Activated CD4-positive, alpha-beta T cell treated with anti-CD3 and anti-CD28 coated beads for 24 hours (primary cell): ENCODE results near the gene THSD4.

Experiments
- DNase-seq, 2 donors: peaks; one replicate each; pipeline ENCODE4 v3.0.0-alpha.2; 2020; ENCODE audit warnings: low read depth in 2 of 2

The THSD4 gene

DNA sequence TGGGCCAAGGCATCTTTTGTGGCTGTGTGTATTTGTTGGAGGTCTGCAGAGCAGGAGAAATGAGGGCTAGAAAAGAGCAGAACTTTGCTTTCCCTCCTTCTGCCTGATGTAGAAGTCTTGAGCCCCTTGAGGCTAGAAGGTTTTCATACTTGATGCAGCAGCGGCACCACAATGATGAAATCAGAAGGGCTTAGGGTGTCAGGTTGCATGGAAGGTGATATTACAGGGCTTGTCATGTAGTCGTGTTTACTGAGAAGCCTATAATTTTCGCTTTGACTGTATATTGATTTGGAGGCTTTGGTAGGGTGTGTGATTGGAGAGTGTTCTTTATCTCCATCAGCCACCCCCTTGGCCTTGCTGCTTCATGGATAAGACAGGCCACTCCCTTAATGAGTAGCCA lies 339.8 kb downstream of the THSD4 start:
- no peak for DNase-seq

DNA sequence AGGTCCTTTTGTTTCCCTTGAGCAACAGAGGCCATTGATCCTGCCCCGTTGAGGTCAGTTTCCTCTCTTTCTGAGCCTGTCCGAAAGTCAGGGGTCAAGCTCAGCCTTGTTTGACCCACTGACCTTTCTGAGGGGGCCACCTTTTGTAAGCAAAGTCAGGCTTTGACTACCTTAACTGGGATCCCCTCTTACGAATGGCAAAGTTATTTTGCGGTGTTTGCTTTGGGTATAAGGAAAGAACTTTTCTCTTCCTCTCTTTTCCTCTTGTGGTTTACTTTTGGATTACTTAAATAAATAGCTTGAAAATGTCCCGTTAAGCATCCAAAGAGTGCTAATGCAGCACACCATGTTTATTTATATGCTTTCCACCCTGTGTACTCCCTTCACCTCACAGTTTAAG lies 340.6 kb downstream of the THSD4 start:
- no peak for DNase-seq

DNA sequence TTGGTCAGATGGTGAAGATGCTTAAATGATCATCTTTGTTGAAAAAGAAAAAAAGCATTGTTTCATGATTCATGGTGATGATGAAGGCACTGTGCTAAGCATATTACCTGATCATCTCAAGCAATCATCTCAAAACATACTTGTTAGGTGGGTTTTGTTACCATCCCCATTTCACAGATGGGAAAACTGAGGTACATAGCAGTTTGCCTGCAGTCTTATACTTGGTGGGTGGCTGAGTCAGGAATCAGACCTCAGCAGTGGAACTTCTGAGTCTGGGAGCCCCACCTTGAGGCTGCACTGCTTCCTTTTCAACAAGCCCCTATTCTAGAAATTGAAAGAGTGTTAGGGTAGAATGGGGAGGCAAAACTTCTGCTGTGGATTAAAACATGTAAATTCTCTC lies 341.1 kb downstream of the THSD4 start:
- no peak for DNase-seq

DNA sequence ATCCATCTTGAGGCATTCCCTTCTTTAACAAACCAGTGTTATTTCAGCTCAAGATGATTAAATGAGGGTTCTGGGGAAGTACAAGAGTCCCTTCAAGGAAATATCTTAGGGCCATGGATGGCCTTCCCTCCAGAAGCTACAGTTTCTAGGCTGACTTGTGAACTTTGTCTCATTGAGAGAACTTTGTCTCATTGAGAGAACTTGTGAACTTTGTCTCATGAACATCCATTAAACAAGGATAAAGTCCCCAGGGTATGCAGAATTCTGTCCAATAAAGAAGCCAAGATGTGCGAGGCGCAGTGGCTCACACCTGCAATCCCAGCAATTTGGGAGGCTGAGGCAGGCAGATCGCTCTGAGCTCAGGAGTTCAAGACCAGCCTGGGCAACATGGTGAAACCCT lies 341.5 kb downstream of the THSD4 start:
- DNase-seq = no peak

DNA sequence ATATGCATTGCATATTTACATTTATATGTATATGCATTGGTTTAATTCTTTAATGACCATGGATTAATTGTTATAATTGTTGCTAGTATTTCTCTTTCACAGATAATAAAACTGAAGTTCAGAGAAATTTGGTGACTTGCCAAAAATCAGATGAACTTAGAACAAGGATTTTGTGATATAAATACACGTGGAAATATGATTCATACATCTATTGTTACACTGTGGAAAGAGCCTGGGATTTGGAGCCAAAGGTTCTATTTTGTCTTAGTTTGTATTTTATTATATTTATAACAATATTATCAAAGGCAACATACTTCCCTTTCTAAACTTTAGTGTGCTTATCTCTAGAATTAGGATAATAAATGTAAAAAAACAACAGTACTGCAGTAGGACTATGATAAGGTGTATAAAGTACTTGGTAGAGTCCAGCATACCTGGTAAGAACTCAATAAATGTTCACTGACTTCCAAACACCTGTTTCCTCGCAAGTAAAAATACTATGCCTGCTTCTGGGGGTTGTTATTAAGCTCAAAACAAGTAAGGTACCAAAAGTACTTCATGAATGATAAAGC lies 342.9 kb downstream of the THSD4 start:
- DNase-seq = no peak

DNA sequence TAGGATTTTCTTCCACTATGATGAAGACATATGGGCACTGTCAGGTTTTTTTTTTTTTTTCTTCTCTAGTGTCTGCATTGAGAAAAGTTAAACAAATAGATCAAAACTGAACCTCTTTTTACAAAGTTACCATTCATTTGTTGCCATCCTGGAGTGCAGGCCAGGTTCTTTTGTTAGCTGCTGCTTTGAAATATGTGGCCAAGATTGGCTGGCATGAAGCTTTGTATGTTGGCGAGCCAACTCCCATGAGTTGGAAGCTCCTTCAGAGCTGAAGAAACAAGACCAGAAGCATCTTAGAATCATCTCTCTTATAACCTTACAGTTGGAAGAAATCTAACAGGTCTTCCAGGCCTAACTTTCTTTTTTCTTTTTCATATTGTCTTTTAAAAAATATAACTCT lies 346.5 kb downstream of the THSD4 start:
- DNase-seq = no peak

DNA sequence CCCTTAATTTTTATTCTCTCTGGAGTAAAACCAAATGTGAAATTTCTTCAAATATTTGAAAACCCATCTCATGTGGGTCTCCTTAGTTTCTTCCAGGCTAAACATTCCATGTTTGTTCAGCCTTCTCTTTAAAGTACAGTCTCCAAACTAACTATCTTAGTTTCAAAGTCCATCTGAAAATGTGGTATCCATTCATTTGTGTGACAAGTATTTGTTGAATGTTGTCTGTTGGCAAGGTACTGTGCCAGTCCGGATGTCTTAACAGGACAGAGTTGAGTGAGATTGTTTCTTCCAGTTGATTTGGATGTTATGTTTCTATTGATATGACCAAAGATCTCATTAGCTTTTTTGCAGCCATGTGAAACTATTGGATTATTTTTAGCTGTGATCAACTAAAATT lies 347.4 kb downstream of the THSD4 start:
- DNase-seq = no peak

DNA sequence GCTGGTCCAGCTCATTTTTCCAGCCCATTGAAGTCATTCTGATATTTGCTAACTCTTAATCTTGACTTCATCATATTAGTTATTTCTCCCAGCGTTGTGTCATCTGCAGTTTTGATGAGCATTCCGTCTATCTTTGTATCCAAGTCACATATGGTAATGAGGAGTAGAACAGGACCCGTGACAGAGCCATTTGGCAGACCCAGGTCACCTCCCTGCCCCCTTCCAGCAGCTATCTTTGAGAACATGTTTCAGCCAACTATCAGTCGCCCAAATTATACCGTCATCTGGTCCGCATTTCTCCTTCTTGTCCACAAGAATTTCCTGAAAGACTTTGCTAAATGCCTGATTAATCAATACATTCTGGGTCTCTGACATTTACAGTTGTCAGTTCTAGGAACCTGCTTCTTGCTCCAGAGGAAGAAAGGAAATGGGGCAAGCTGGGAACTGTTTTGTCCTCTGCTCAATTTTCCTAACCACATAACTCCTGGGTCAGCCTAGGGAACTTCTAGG lies 347.9 kb downstream of the THSD4 start:
- DNase-seq = no peak

DNA sequence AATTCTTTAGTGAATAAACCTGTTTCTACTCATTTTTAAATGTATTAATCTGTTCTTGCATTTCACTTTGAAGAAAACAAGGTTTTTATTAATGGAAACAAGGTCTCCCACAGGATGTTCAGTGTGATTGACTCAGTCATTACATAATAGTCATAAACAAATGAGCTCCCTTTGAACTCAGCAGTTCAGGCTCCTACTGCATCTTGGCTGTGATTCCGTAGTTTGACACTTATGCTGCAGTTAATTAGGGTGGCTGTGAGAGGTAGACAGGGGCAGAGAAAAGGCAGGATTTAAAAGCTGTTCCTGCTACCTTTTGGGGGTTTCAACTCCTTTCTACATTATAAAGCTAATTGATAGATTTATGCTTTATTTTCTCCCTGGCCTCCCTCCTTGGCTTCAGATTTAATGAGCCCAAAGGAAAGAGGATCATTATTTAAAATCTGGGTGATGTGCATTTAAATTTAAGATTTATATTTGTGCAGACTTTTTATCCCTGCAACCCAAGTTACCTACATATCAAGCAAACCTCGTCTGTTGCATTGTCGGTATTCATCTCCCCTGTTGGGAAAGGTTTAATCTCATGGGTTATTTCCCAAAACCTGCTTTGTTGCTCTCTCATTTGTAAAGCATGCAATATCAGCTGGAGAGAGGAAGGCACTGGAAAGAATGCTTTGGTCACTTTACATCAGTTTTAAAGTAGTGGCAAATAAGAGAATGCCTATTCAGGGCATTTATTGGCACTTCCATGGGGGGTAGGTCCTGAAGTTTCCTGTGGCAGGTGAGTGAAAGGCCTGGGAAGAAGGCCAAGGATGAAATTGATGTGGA lies 350.1 kb downstream of the THSD4 start:
- no peak for DNase-seq

DNA sequence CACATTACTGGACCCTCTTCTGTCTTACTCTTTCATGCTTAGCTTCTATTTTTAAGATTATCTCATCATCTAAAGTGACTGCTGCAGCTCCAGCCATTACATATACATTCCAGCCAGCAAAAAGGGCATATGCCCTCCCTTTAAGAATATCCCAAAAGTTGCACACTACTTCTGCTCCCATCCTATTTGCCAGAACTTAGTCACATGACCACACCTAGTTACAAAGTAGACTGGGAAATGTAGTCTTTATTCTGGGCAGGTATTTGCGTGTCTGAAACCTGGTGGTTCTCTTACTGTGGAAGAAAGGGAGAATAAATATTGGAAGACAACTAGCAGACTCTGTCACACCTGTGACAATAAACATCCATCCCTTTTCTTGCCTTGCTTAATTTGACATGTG lies 353.4 kb downstream of the THSD4 start:
- DNase-seq = no peak

DNA sequence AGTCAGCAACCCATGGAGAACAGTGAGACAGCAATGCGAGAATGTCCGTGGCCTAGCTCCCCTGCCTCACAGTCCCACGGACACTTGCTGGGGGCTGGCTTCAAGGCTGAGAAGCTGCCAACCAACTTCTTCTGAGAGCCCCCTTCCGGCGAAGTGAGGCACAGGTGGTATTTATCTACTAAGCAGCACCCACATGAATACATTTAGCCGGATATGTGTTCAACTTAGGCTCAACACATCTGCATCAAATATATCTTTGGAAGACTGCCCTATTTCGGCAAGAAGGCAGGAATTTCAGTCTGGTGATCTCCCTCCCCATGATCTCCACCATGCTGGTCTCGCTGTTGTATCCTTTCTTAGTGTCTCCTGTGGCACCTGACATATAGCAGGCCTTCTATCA lies 354.1 kb downstream of the THSD4 start:
- DNase-seq = no peak

DNA sequence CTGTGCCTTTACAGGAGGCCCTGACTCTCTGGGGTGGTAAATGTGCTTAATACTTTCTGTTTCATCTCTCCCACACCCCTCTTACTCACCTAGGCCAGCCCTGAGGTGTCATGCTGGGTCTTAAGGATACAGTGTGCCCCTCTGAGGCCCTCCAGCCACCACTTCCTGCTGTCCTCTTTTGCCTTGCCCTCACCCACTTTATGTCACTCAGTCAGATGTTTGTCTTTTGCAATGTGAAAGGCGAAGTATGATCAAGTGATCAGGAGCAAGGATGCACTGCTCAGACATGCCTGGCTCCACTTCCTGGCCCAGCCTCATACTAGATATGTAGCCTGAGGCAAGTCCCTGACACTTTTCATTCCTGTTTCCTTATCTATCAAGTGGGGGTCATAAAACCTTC lies 356.1 kb downstream of the THSD4 start:
- no peak for DNase-seq

DNA sequence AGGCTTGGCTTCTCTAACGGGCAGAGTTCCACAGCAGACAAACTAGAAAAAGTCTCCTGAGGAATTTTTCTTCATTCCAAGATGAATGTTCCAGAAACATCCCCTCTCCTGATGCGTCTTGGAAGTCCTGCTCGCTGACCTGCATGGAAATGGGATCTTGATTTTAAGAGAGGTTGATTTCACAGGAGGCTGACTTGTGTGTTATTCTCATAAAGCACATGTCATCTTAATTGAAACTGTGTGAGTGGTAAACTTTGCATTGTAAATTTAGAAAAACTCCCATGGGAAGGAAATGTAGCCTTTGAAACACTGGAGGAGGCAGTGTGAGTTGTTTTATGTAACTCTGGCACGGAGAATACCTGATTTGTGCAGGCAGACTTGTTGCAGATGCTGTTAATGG lies 357.3 kb downstream of the THSD4 start:
- no peak for DNase-seq

DNA sequence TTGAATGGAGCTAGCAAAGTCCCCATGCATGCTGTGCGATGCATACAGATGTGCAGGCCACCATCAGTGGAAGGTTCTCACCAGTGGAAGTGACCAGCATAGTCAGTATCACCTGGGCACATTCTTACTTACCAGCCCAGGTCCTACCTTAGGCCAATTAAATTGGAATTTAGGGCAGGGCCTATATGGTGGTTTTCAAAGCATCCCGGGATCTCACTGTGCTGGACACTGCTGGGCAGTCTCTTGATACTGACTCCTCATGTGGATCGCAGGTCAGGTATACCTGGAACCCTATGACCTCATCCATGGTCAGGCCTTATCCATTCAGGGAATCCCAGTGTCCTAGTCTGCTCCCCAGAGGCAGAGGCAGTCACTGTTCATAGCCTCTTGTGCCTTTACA lies 358.5 kb downstream of the THSD4 start:
- DNase-seq = no peak

DNA sequence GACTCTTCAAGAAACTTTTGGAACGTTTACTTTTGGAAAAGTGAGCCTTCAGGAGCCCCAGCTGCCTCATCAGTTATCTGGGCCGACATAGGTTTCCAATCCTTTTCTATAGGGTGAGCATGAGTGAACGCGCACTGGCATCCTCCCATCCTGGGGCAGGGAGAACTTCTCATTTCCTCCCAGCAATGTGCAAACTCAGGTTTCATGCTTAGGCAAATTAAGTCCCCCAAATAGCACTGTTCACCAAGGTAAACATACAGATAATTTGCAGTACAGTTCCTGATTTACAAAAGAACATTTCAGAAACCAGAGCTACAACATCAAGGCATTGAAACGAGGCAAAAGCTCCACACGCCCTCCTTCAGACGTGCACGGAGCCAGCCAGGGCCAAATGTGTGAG lies 361.6 kb downstream of the THSD4 start:
- DNase-seq = no peak

DNA sequence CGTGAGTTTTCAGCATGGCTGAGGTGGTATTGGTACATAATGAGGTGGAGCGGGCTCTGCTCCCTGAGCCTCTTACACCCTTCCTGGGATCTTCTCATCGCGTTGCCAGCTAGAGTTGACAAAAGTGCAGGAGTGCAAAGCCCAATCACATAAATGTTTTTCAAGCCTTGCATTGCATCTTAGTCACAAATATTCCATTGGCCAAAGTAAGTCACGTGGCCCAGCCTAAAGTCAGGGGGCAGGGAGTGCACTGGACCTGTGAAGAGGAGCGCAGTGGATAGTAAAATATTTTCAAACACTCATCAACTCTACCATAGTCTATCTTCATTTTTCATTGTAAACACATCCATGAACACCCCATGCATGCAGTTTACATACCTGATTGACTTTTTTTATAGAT lies 365.3 kb downstream of the THSD4 start:
- no peak for DNase-seq

DNA sequence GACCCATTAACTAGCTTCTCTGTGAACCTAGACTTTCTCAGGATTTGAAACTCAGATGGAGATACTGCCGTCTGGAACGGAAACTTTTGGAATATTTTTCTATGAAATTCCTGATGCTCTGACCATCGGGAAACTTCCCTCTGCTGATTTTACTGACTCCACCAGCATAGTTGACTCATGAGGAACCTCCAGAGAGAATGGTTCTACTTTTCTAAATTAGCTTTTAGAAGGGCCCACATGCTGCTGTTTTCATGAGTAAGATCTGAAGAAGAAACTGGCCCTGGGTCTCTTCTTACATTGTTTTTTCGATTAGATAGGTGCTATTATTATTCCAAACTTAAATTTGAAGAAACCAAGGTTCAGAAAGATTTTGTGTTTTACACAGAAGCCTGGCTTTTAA lies 368.8 kb downstream of the THSD4 start:
- DNase-seq = no peak

DNA sequence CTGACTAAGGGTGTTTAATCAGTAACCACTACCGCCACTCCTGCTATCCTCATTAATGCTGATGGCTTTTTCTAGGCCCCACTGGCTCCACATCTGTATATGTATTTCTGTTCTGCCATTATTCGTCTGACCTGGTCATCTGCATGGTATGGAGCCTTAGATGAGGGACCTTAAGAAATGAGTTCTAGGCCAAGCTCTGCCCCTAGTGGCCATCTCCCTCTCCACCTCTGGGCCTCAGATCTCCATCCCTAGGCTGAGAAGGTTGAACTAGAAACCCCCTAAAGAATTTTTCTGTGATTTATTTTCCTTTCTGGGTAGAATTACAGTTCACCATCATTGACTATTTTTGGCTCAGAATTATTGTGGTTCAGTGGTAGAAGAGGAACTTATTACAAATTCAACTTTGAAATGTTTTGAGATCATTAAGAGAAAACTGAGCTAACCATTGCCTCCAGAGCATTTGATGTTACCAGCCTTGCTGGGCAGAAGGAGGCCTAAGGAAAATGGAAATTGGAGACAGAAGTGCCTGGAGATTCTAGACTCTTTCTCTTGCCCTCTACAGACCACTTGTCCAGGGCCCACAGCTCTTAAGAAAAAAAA lies 369.9 kb downstream of the THSD4 start:
- DNase-seq = no peak

DNA sequence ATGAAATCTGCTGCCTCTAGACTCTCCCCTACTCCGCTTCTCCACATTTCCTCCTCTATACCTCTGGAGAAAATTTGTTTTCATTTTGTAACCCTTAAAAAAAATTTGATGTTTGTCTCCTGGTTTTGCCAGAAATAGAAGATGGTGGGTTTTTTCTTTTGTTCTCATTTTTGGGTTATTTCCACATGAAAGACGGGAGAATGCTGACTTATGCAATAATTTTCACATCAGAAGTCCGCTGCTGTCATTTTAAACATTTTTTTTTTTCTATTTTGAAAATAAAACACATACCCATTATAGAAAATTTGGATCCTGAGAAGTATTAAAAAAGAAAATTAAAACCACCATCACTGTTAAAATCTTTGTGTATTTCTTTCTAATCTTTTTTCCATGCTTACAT lies 374.3 kb downstream of the THSD4 start:
- DNase-seq = no peak

DNA sequence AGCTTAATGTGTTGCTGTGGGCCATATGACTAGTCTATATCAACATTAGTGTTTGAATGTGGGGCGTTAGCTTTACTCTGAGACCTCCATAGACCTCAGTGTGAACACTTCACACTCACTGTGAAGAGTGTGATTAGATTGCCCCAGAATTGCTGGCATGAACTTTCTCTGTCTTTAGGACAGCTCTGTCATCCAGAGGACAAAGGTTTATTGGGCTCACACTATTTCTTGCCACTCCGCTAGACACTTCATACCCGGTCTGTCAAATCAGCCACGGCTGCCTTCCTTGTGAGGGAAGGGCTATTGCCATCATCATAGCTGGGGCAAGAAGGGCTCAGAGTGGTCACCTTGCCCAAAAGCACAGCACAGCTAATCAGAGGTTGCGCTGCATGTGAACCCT lies 378.3 kb downstream of the THSD4 start:
- DNase-seq = no peak

DNA sequence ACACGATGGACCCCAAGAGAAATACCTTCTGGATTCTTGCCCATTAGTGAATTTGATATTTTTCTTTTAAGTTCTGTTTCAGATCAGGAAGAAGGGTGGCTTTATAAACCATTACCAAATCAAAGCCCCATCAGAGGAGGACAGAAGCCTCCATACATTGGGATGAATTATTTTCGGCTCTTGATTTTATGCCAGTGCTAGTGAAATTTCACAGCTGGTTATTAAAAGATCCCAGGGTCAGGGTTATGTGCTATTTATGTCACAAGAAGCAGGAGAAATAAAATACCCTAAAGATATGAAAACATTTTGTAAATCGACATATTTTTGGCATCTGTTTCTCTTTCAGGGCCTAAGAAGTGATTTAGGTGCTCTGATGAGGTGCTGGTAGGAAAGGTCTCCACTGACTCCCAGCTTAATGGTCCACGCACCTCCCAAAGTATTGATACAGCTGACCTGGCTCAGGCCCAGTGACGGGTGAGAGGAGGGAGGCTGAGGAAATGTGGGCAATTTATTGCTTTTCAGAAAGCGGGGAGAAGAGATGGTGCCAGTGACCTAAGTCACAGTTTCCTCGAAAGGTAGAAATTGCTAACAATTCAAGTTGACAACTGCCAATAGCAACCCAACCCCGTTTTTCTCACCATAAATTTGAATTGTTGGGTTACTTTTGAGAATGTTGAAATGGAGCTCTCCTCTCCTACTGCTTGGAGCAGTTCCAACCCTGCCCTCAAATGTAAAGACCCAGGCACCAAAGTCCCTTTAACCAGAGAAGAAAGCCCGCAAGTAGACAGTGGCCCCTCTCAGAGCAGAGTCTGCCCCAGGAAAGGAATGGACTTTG lies 379.5 kb downstream of the THSD4 start:
- DNase-seq = no peak

DNA sequence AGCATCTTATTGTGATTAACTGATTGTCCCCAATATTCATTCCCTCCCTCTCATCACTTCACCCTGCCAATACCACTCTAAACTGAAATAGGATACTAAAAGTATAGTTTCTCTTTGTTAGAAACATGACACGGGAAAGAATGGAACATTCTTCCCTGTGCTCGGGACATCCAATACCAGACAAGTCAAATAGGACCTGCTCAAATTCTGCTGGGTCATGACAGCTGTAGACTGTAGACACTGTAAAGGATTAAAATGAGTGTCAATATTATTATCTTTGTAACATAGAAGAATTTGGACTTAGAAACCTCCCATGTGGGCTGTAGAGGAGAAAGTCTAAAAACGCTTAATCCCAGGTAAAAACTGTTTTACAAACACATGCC lies 380.1 kb downstream of the THSD4 start:
- DNase-seq = no peak
